AG08395 (cell line): ENCODE results near the gene RPA1.
"Not testable (repeated sequence)": the region's sequence is repeated elsewhere in the genome, so short reads cannot be mapped to it uniquely, and the experiment has no call there.

Source experiments
- DNase-seq: peaks from one replicate; pipeline ENCODE4 v3.0.0; 2012; ENCODE audit warnings: mixed read lengths, low spot score

RPA1 gene

GRCh38 chr17:1820528-1821252, 9.1 kb upstream of the RPA1 start:
- DNase-seq, result no peak

GRCh38 chr17:1829216-1829591, 601 bp upstream of the RPA1 start:
- DNase-seq, result peak; percentile 13

GRCh38 chr17:1830288-1830687, 483 bp downstream of the RPA1 start:
- peak; percentile 11 for DNase-seq

DNA sequence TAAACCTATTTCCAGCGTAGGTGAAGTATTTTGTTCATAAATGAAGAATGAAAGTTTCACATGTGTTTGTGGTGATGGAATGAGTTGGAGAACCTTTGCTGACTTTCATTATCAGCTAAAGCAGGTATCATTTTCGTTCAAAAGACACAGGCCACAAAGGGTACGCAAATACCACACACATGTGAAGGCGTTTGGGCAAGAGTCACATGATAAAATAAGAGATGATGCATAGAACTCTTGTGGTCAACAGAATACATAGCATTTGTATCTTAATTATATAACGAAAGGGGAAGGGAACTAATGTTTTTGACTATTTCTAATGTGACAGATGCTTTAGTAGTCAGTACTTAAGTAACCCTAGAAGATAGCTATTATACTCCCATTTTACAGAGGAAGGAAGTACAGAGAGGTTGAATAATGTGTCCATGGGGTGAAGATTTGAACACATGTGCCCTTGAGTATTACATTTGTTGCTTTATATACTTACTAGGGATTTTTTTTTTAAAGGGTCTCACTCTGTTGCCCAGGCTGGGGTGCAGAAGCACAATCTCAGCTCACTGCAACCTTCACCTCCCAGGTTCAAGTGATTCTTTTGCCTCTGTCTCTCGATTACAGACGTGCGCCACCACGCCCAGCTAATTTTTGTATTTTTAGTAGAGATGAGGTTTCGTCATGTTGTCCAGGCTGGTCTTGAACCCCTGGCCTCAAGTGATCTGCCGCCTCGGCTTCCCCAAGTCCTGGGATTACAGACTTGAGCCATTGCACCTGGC, 4.8 kb downstream of the RPA1 start:
- no peak for DNase-seq

DNA sequence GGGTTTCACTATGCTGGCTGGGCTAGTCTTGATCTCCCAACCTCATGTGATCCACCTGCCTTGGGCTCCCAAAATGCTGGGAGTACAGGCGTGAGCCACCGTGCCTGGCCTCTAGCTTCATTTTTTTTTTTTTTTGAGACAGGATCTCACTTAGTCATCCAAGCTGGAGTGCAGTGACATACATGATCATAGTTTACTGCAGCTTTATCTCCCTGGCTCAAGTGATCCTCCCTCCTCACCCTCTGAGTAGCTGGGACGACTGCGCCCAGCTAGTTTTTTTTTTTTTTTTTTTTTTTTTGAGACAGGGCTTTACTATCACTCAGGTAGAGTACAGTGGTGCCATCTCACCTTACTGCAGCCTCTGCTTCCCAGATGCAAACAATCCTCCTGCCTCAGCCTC, 9.7 kb downstream of the RPA1 start:
- no peak for DNase-seq

GRCh38 chr17:1843947-1844346, 14.1 kb downstream of the RPA1 start:
- no peak for DNase-seq

DNA sequence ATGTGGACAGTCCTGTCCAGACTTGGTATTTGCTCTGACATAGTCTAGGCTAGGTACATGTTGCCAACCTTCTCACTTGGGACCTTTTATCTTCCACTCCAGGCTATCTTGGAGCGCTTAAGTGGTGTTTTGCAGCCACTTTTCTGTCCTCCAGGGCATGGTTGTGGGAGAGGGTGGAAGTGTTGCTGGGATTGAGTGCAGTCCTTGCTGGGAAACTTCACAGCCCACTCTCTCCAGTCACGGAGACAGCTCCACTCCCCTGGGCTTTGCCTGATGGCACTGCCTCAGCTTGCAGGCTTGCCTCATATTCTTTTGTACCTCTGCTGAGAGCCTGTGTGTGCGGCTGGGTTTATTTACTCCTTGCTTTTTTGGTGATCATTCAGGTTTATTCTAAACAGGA, 17.4 kb downstream of the RPA1 start:
- DNase-seq, result no peak

GRCh38 chr17:1852327-1852726, 22.5 kb downstream of the RPA1 start:
- DNase-seq, result no peak

- no peak for DNase-seq
These were observed 23.9 kb downstream of the RPA1 start for GRCh38 chr17:1853698-1854097.

GRCh38 chr17:1856462-1856861, 26.7 kb downstream of the RPA1 start:
- DNase-seq, result not testable (repeated sequence)

- DNase-seq, result no peak
These were observed 31.2 kb downstream of the RPA1 start for GRCh38 chr17:1860978-1861377.

GRCh38 chr17:1861391-1862010, 31.7 kb downstream of the RPA1 start:
- no peak for DNase-seq

DNA sequence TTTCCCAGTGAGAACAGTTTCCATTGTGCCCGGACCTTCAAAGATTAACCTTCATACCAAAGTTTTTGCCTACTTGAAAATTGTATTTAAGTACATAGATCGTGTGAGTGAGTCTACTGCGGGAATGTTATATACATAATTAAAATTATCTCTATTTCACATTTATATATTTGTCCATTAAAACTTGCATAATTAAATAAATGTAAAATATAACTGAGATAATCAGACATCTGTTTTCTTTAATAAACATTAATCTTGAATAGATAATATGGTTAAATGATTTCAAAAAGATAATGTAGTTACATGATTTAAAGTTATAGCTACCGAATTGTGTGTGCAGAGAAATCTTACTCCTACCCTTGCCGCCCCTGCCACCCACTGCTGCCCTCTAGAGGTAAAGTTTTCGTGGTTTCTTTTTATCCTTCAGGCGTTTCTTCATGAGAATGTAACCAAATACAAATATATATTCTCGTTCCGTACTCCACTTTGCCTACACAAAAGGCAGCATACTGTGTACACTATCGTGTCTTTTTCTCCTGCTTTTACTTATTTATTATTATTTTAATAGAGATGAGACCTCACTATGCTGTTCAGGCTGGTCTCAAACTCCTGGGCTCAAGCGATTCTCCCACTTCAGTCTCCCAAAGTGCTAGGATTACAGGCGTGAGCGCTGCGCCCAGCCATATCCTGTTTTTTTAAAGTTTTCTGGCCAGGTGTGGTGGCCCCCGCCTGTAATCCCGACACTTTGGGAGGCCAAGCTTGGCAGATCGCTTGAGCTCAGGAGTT, 35.6 kb downstream of the RPA1 start:
- DNase-seq, result peak; percentile 66

DNA sequence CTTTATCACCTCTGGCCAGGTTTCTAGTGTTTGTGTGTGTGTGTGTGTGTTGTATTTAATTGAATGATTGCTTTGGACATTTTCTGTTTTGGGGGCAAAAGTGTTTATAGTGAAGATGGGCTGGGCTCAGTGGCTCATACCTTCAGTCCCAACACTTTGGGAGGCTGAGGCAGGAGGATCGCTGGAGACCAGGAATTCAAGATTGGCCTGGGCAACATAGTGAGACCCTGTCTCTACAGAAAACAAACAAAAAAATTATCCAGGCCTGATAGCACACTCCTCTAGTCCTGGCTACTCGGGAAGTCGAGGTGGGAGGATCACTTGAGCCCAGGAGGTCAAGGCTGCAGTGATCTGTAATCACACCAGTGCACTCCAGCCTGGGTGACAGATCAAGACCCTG, 37.5 kb downstream of the RPA1 start:
- DNase-seq, result no peak

DNA sequence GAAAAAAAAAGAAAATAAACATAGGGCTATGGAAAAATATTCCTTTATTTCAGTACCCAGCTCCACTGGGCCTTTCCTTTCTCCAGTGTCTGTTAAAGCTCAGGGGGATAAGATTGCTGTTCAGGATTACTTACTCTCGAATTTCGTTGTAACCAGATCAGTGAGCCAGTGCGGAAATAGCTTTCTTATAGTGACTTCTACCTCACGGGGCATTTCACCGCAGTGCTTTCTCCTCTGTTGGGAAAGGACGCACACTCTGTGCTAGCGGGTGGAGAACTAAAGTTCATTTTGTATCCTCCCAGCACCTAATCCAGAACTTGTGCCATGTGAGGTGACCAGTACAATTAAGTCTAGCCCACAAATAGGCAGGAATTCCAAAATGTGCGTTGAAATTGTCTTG, 38.3 kb downstream of the RPA1 start:
- DNase-seq, result no peak

- DNase-seq, result no peak
These were observed 40.8 kb downstream of the RPA1 start for GRCh38 chr17:1870592-1870991.

DNA sequence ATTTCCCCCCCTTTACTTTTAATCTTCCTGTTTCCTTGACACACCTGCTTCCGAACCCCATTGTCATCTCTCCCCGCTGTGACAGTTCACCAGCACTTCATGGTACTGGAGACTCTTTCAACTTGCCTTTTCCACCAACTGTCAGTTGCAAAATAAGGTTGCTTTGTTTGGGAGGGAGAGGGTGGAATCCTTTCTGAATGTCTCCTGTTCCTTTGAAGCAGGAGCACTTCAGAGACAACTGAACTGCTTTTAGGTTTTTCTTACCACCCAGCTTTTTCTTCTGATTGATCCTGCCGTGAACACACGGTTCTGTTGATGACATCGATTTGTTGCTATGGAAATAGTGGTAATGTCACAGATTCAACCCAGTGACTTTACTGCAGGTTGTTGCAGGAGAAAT, 42.0 kb downstream of the RPA1 start:
- no peak for DNase-seq

GRCh38 chr17:1872254-1872653, 42.4 kb downstream of the RPA1 start:
- no peak for DNase-seq

- DNase-seq, result no peak
These were observed 43.2 kb downstream of the RPA1 start for GRCh38 chr17:1872976-1873375.

DNA sequence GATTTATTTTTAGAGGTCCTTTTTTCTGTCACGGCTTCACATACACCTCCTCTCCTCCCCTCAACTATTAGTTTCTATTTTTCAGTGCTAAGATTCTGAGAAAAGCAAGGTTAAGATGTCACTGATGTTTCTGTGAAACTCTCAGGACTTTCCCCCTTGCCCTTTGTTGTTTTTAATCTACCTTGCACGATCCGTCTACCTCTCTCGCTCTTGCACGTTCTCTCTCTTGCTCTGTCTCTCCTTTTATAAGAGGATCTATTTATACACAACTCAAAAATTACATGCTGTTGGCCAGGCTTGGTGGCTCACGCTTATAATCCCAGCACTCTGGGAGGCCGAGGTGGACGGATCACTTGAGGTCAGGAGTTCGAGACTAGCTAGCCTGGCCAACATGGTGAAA, 43.6 kb downstream of the RPA1 start:
- no peak for DNase-seq

DNA sequence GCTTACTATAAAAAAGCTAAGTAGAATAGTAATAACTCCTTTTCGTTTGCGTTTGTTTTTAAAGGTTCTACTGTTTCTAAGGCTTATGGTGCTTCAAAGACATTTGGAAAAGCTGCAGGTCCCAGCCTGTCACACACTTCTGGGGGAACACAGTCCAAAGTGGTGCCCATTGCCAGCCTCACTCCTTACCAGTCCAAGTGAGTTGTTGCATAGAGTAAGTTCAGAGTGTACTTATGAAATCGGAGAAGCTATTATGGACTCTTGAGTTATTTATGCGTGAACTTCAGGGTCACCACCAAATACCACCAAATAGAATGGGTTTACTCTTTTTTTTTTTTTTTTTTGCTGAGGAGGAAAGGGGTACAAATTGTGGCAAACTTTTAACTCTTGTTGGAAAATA, 45.8 kb downstream of the RPA1 start:
- DNase-seq, result no peak

DNA sequence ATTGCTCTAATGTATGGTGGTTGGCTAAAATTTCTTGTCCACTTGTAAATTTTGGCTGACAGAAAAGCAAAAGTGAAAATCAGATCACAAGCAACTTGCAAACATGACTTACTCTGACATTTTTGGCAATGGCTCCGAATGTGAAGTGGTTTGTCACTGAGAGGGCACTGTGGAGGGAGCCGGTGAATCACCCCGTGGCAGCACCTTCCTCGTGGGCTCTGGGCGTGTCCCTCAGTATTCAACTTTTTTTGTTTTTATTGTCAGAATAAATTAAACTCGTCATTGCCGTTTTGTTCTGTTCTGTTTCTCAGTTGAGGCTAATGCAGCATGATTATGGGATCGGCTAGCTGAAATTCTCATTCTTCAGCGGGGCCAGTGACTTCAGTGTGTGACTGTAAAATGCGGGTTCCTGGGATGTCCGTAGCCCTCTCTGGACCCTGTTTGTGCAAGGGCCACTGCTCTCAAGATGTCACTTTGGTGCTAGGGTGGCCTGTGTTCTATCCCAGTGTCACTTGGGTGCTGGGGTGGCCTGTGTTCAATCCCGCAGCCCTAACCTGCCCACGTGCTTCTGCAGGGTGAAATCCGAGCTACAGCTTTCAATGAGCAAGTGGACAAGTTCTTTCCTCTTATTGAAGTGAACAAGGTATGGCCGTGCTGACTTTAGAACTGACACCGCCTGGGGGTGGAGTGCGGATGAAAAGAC, 48.8 kb downstream of the RPA1 start:
- DNase-seq, result peak; percentile 45
